Measurements from ENCODE around the gene CLEC4E. TPM values are rescaled to one million over a fixed set of nuclear protein-coding genes. Genes with fewer than 3 reads are reported as not detected.
"Not testable (repeated sequence)": the region's sequence is repeated elsewhere in the genome, so short reads cannot be mapped to it uniquely, and the experiment has no call there.

The CLEC4E gene, protein sequence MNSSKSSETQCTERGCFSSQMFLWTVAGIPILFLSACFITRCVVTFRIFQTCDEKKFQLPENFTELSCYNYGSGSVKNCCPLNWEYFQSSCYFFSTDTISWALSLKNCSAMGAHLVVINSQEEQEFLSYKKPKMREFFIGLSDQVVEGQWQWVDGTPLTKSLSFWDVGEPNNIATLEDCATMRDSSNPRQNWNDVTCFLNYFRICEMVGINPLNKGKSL
- polyA plus RNA-seq: not detected
- long read RNA-seq, donor 1: 0 reads
- long read RNA-seq, donor 2: 0 reads
- long read RNA-seq, donor 3: 0 reads
- long read RNA-seq, donor 4: 0 reads
- long read RNA-seq, donor 5: 0 reads
- long read RNA-seq, donor 6: 0 reads
- long read RNA-seq, donor 7: 0 reads
- long read RNA-seq, donor 8: 0 reads
- long read RNA-seq, donor 9: 0 reads
- long read RNA-seq, donor 10: 0 reads
- long read RNA-seq, donor 11: 0 reads

DNA sequence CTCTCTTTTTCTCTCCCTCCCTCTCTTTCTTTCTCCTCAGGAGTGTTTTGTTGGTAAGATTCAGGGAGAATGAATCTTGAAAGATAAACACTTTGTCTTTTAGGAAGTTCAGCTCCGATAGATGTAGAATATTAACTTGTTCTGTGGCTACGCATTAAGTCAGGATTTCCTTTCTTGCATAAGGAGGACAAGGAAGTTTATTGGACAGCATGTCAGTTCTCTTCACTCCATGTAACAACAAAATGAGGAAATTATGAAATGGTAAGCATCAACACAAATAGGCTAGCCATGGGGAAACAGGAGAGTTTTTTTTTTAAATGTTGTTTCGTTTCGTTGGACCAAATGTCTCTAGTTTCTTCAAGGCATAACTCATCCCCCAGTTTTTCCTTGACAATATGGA is at the start of gene CLEC4E:
Gene CLEC4E, minus strand, starts transcription at position 75 of the 400 bp plus-strand sequence. CDS start 108 bp downstream, outside the sequence.
- not testable (repeated sequence) for H3K27me3 ChIP-seq (ENCODE audit: control insufficient read depth, insufficient read depth, low read length); H3K4me3 ChIP-seq (ENCODE audit: low read length); H3K9me3 ChIP-seq (ENCODE audit: control insufficient read depth, low read depth, low read length); H3K36me3 ChIP-seq (ENCODE audit: control insufficient read depth, insufficient read depth, low read length); H3K4me1 ChIP-seq (ENCODE audit: control insufficient read depth, insufficient read depth, low read length); DNase-seq; H3K27ac ChIP-seq (ENCODE audit: low read length)
- no CpG with 5 or more reads among the region's 4 CpGs for WGBS (ENCODE audit: insufficient coverage, low lambda C conversion rate)

DNA sequence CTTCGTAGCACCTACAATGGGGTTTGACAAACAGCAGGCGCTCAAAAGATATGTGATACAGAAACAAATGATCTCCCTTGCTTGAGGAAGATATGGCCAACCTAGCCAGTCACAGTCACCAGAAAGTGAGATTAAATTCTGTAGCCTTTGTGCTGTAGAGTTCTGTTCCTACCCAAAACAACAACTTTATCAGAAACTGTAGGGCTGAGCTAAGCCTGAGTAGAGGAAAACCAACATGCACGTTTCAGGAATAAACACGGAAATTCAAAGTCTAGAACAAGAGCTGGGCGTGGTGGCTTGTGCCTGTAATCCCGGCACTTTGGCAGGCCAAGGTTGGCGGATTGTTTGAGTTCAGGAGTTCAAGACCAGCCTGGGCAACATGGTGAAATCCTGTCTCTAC is 49.0 kb upstream of the CLEC4E start:
- Histone ChIP-seq H3K4me3 (ENCODE audit: low read length) (no peak overlapping the region), H3K27me3 (ENCODE audit: control insufficient read depth, insufficient read depth, low read length) (no peaks in the 10 kb centered on the region), H3K9me3 (ENCODE audit: control insufficient read depth, low read depth, low read length) (no peaks in the 10 kb centered on the region), H3K4me1 (ENCODE audit: control insufficient read depth, insufficient read depth, low read length) (peaks cover 4% of the 10 kb centered on the region), H3K27ac (ENCODE audit: low read length) (no peak overlapping the region), H3K36me3 (ENCODE audit: control insufficient read depth, insufficient read depth, low read length) (no peaks in the 10 kb centered on the region)
- no peak for DNase-seq
- no CpG with 5 or more reads among the region's 7 CpGs for WGBS (ENCODE audit: insufficient coverage, low lambda C conversion rate)

DNA sequence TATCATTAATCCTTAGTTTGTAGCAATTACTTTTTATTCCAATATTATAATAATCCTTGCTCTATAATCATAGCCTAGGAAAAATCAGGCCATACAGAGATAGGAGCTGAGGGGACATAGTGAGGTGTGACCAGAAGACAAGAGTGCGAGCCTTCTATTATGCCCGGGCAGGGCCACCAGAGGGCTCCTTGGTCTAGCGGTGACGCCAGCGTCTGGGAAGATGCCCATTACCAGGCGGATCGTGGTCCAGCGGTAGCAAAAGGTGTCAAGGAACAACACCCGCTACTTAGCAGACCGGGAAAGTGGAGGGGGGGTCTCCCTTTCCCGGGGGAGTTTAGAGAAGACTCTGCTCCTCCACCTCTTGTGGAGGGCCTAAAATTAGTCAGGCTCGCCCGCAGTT is 43.8 kb upstream of the CLEC4E start:
- not testable (repeated sequence) for H3K27me3 ChIP-seq (ENCODE audit: control insufficient read depth, insufficient read depth, low read length); H3K36me3 ChIP-seq (ENCODE audit: control insufficient read depth, insufficient read depth, low read length); H3K9me3 ChIP-seq (ENCODE audit: control insufficient read depth, low read depth, low read length); H3K27ac ChIP-seq (ENCODE audit: low read length); DNase-seq; H3K4me3 ChIP-seq (ENCODE audit: low read length)
- WGBS (ENCODE audit: insufficient coverage, low lambda C conversion rate): no CpG with 5 or more reads among the region's 13 CpGs
- peaks cover 20% of the 10 kb centered on the region for H3K4me1 ChIP-seq (ENCODE audit: control insufficient read depth, insufficient read depth, low read length)

DNA sequence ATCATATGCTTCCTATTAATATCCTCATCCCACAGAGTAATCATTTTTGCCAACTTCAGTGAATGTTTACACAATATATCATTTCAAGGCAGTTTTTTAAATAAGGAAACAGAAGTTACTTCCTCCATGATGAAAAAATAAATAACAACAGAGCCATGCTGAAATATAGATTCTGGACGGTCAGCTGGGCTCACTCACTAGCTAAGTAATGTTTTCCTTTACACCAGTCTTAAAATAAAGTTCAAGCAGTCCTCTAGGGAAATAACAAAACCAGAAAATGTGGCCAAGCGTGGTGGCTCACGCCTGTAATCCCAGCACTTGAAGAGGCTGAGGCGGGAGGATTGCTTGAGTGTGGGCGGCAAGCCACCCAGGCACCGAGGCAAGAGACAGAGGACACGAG is 43.3 kb upstream of the CLEC4E start:
- no peak overlapping the region for H3K4me3 ChIP-seq (ENCODE audit: low read length)
- H3K27ac ChIP-seq (ENCODE audit: low read length): no peak overlapping the region
- no peak for DNase-seq
- H3K4me1 ChIP-seq (ENCODE audit: control insufficient read depth, insufficient read depth, low read length): peaks cover 20% of the 10 kb centered on the region
- WGBS (ENCODE audit: insufficient coverage, low lambda C conversion rate): no CpG with 5 or more reads among the region's 7 CpGs
- no peaks in the 10 kb centered on the region for H3K27me3 ChIP-seq (ENCODE audit: control insufficient read depth, insufficient read depth, low read length)
- no peaks in the 10 kb centered on the region for H3K36me3 ChIP-seq (ENCODE audit: control insufficient read depth, insufficient read depth, low read length)
- no peaks in the 10 kb centered on the region for H3K9me3 ChIP-seq (ENCODE audit: control insufficient read depth, low read depth, low read length)

DNA sequence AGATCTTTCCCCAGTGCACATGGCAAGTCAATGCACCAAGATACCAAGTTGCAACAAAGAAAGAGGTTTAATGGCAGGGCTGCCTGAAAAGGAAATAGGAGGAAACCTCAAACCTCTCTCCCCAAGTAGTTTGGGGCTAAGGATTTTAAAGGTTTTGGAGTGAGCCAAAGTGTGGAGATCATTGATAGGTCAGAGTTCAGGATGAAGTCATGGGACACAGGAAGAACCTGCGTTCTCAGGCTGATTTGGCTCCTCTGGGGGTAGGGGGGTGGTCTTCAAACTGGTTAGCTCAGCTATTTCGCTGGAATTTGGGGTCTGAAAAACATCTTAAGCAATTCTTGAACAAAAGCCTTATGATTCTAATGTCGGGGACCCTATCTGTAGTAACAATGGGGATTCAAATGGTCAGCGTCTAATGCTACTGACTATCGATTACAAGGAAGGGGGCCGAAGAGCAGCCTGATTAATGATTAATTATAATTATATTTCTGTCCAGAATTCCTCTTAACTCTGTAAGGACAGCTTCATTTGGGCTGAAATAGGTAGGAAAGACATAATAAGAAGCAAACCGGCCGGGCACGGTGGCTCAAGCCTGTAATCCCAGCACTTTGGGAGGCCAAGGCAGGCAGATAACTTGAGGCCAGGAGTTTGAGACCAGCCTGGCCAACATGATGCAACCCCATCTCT is 40.5 kb upstream of the CLEC4E start:
- Histone ChIP-seq H3K4me3 (ENCODE audit: low read length) (no peak overlapping the region), H3K27me3 (ENCODE audit: control insufficient read depth, insufficient read depth, low read length) (no peaks in the 10 kb centered on the region), H3K9me3 (ENCODE audit: control insufficient read depth, low read depth, low read length) (no peaks in the 10 kb centered on the region), H3K4me1 (ENCODE audit: control insufficient read depth, insufficient read depth, low read length) (peaks cover 20% of the 10 kb centered on the region), H3K36me3 (ENCODE audit: control insufficient read depth, insufficient read depth, low read length) (no peaks in the 10 kb centered on the region), H3K27ac (ENCODE audit: low read length) (peak overlapping the region; percentile 49)
- DNase-seq: peak in 1 of 2 donors; percentile 26
- 17% methylated on average over 2 of the region's 9 CpGs for whole genome bisulfite sequencing (ENCODE audit: insufficient coverage, low lambda C conversion rate)

DNA sequence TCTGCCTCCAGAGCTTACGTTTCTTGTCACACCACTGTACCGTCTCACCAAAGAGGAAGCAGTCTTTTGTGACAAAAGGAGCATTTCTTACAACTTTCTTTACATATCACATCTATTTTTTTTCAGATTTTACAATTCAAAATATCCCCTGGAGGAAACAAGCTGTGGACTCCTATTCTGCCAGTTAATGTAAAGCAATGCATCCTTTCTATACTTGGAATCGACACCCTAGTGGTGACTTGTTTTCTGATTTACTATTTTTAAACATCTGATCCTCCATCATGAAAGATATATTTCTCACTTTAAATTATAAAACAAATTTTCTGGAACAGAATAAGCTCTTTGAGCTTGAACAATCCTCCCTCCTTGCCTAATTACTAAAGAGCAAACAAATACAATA is 37.2 kb upstream of the CLEC4E start:
- Histone ChIP-seq H3K36me3 (ENCODE audit: control insufficient read depth, insufficient read depth, low read length) (no peaks in the 10 kb centered on the region), H3K4me3 (ENCODE audit: low read length) (no peak overlapping the region), H3K27ac (ENCODE audit: low read length) (no peak overlapping the region), H3K4me1 (ENCODE audit: control insufficient read depth, insufficient read depth, low read length) (peaks cover 20% of the 10 kb centered on the region), H3K9me3 (ENCODE audit: control insufficient read depth, low read depth, low read length) (no peaks in the 10 kb centered on the region), H3K27me3 (ENCODE audit: control insufficient read depth, insufficient read depth, low read length) (no peaks in the 10 kb centered on the region)
- 83% methylated on average over 2 of the region's 3 CpGs for WGBS (ENCODE audit: insufficient coverage, low lambda C conversion rate)
- no peak for DNase-seq

DNA sequence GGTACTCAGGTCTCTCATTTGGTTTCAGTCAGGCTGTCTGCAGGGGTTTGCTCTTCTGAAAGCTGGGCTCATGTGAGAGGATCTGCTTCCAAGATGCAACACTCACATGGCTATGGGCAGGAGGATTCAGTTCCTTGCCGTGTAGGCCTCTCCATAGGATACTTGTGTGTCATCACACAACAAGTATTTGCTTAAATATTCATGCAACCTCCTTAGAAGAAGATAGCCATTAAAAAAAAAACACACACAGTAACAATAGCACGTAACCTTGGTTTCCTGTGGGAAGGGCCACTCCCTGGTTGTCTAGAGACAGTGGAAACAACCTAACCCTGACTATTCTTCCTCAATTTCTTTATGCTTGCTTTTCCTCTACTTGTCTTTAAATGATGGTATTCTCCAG is 31.8 kb upstream of the CLEC4E start:
- Histone ChIP-seq H3K27me3 (ENCODE audit: control insufficient read depth, insufficient read depth, low read length) (no peaks in the 10 kb centered on the region), H3K4me3 (ENCODE audit: low read length) (no peak overlapping the region), H3K9me3 (ENCODE audit: control insufficient read depth, low read depth, low read length) (peaks cover 5% of the 10 kb centered on the region), H3K27ac (ENCODE audit: low read length) (no peak overlapping the region), H3K4me1 (ENCODE audit: control insufficient read depth, insufficient read depth, low read length) (no peaks in the 10 kb centered on the region), H3K36me3 (ENCODE audit: control insufficient read depth, insufficient read depth, low read length) (no peaks in the 10 kb centered on the region)
- WGBS (ENCODE audit: insufficient coverage, low lambda C conversion rate): no CpG with 5 or more reads among the region's 2 CpGs
- DNase-seq: no peak

DNA sequence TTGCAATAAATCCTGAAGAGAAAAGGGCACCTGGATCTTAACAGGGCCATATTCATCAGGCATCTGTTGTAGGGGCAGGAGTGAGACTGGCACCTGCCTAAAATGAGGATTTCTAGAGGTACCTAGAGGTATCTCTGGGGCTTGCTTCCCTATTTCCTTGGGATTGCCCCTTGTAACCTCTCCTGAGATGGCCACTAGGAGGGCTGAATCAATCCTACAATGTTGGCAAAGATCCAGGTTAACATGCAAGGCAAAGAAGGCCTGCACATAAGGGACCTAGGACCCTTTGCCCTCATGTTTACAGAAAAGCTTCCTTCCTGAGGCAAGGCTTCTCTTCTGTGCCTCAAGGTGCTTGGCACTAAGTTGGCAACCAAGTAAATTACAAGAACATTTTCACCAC is 25.8 kb upstream of the CLEC4E start:
- no peak overlapping the region for H3K4me3 ChIP-seq (ENCODE audit: low read length)

DNA sequence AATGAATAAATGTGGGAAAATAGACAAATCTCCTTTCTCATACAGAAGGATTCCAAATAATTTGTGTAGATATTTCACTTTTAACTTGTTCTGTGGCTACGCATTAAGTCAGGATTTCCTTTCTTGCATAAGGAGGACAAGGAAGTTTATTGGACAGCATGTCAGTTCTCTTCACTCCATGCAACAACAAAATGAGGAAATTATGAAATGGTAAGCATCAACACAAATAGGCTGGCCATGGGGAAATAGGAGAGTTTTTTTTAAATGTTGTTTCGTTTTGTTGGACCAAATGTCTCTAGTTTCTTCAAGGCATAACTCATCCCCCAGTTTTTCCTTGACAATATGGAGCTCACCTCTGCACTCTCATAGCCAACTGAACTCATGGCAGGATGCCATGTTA is 25.3 kb upstream of the CLEC4E start:
- H3K36me3 ChIP-seq (ENCODE audit: control insufficient read depth, insufficient read depth, low read length); DNase-seq; H3K4me3 ChIP-seq (ENCODE audit: low read length); H3K4me1 ChIP-seq (ENCODE audit: control insufficient read depth, insufficient read depth, low read length); H3K27ac ChIP-seq (ENCODE audit: low read length); H3K27me3 ChIP-seq (ENCODE audit: control insufficient read depth, insufficient read depth, low read length): not testable (repeated sequence)
- peaks cover 18% of the 10 kb centered on the region for H3K9me3 ChIP-seq (ENCODE audit: control insufficient read depth, low read depth, low read length)
- WGBS (ENCODE audit: insufficient coverage, low lambda C conversion rate): 90% methylated on average over 2 of the region's 2 CpGs

More for the DNA sequence above, 25.8 kb upstream of the CLEC4E start:
- Histone ChIP-seq H3K9me3 (ENCODE audit: control insufficient read depth, low read depth, low read length) (peaks cover 18% of the 10 kb centered on the region), H3K36me3 (ENCODE audit: control insufficient read depth, insufficient read depth, low read length) (no peaks in the 10 kb centered on the region), H3K27me3 (ENCODE audit: control insufficient read depth, insufficient read depth, low read length) (no peaks in the 10 kb centered on the region), H3K4me1 (ENCODE audit: control insufficient read depth, insufficient read depth, low read length) (no peaks in the 10 kb centered on the region), H3K27ac (ENCODE audit: low read length) (no peak overlapping the region)
- DNase-seq: no peak

DNA sequence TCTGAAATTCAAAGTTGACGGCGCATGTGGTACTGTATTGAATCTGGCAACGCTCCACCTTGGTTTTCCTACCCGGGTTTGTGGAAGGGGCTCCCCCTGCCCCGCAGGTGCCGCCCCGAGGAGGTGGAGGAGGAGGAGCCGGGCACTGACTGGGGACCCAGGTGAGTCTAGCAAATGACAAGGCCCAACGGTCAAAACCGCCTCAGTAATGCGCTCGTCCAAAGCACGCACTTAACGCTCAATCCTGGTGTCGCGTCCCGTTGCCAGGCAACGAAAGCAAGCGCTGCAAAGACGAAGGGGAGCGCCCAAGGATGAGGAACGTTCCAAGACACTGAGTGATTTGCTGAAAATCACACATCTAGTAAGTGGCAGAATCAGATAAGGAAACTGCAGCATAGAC is 24.0 kb upstream of the CLEC4E start:
- Histone ChIP-seq H3K4me1 (ENCODE audit: control insufficient read depth, insufficient read depth, low read length) (no peaks in the 10 kb centered on the region), H3K4me3 (ENCODE audit: low read length) (no peak overlapping the region), H3K36me3 (ENCODE audit: control insufficient read depth, insufficient read depth, low read length) (no peaks in the 10 kb centered on the region), H3K9me3 (ENCODE audit: control insufficient read depth, low read depth, low read length) (peaks cover 18% of the 10 kb centered on the region), H3K27me3 (ENCODE audit: control insufficient read depth, insufficient read depth, low read length) (no peaks in the 10 kb centered on the region), H3K27ac (ENCODE audit: low read length) (no peak overlapping the region)
- no CpG with 5 or more reads among the region's 22 CpGs for WGBS (ENCODE audit: insufficient coverage, low lambda C conversion rate)
- no peak for DNase-seq

Data from large intestine (tissue), 12 donors.